Activated T-cell treated with anti-CD3 and anti-CD28 coated beads, Interleukin-2, amount 50 U/mL, for 72 hours (primary cell): Measurements from ENCODE around the gene FAM107B. TPM values are rescaled to one million over a fixed set of nuclear protein-coding genes. Genes with fewer than 3 reads are reported as not detected.

Experiments used
- ATAC-seq, 2 donors: fragments of 150-1000 bp; cut with Tn5 transposase; replicated peaks in 1 of 2; 2 replicates each; pipeline ENCODE4 v1.10.0; 2021; ENCODE audit warnings: moderate library complexity in 2 of 2, mild to moderate bottlenecking in 1 of 2
- DNase-seq, 2 donors: peaks; one replicate each; pipeline ENCODE4 v3.0.0; 2021 to 2022; ENCODE audit warnings: mixed read lengths in 1 of 2
- H3K27ac Mint-ChIP-seq: one replicate; pipeline ENCODE4 v1.8.0; 2022; ENCODE audit warnings: mild to moderate bottlenecking, moderate library complexity, mixed read lengths
- H3K27me3 Mint-ChIP-seq: one replicate; pipeline ENCODE4 v1.8.0; 2022; ENCODE audit warnings: low read depth, mixed read lengths
- H3K36me3 Mint-ChIP-seq, 2 donors: one replicate each; pipeline ENCODE4 v1.8.0; 2022; ENCODE audit warnings: mixed read lengths in 2 of 2, mild to moderate bottlenecking in 1 of 2; ENCODE audit not compliant: insufficient read depth in 2 of 2
- H3K4me1 Mint-ChIP-seq: one replicate; pipeline ENCODE4 v1.8.0; 2022; ENCODE audit warnings: low read depth, mixed read lengths
- H3K4me3 Mint-ChIP-seq, 2 donors: one replicate each; pipeline ENCODE4 v1.8.0; 2022; ENCODE audit warnings: mild to moderate bottlenecking in 2 of 2, mixed read lengths in 2 of 2, moderate library complexity in 2 of 2
- H3K9me3 Mint-ChIP-seq, 2 donors: one replicate each; pipeline ENCODE4 v1.8.0; 2022; ENCODE audit warnings: mixed read lengths in 2 of 2
- total RNA-seq, 2 donors: library from RNA; stranded (reverse); gene quantifications; one replicate each; pipeline ENCODE4 v1.2.3, GENCODE V29; 2022

FAM107B gene
- total RNA-seq, 2 donors from 2014 or later, result 163 to 180 TPM

DNA sequence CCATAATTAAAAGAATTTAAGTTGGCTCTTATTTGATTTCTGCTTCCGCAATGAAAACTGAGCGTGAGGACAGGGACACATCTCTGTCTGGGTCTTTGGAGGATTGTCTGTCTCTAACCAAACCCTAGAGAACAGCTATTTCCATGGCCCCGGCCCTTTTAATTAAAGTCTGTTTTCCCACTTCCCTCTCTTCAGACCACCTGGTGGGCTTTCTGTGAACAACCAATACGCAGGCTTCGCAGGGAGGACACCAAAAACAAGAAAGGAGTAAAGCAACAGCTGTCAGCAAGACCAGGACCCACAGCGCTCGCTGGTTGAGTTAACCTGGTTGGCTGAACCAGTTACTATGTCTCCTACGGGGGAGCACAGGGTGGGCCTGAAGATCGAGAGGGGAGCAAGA lies 226.9 kb downstream of the FAM107B start:
- Mint-ChIP-seq H3K27ac (no peak overlapping the region), H3K27me3 (no peaks in the 10 kb centered on the region), H3K4me3 (no peak overlapping the region), H3K9me3 (no peaks in the 10 kb centered on the region), H3K36me3 (peaks cover 5 to 6% of the 10 kb centered on the region in 2 donors), H3K4me1 (peaks cover 84% of the 10 kb centered on the region)
- no peak for DNase-seq
- ATAC-seq, result no peak

DNA sequence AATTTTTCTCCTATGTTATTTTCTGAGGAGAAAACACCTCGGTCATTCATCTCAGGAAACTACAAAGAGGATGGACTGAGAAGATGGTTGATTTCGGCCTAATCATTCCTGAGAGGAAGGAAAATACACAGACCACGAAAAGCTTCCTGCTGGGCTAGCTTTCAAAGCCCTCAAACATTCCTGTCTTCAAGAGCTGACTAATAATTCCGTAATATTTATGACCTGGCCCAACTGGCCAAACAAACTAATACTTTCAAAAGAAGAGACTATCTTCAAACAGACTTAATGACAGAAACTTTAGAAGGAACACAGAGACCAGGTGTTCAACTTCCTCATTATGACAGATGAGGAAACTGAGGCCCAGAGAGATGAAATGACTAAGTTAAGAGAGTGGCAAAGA lies 228.9 kb downstream of the FAM107B start:
- no peak for DNase-seq
- no peak for ATAC-seq
- H3K27me3 Mint-ChIP-seq, result no peaks in the 10 kb centered on the region
- no peak overlapping the region for H3K4me3 Mint-ChIP-seq
- H3K4me1 Mint-ChIP-seq, result peaks cover 79% of the 10 kb centered on the region
- peaks cover 5 to 12% of the 10 kb centered on the region in 2 donors for H3K36me3 Mint-ChIP-seq
- no peaks in the 10 kb centered on the region for H3K9me3 Mint-ChIP-seq
- H3K27ac Mint-ChIP-seq, result peak overlapping the region; percentile 47

DNA sequence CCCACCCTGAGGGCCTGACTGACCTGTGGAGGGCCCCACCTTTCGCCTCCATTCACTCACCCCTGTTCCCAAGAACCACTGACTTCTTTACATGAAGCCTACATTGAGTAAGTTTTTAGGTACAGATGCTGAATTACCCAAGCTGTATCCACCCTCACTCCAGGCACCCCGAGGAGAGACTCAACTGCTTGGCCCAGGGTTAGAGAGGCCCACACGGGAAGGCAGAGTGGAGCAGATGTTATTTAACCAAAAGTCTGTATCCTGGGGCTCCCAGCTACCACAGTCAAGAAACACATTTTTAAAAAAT lies 230.8 kb downstream of the FAM107B start:
- Mint-ChIP-seq H3K27ac (peak overlapping the region; percentile 89), H3K27me3 (no peaks in the 10 kb centered on the region), H3K4me3 (peak overlapping the region; percentile 63 to 69), H3K9me3 (no peaks in the 10 kb centered on the region), H3K4me1 (peaks cover 71% of the 10 kb centered on the region), H3K36me3 (peaks cover 5 to 20% of the 10 kb centered on the region in 2 donors)
- DNase-seq (no peak), ATAC-seq (peak; percentile 17 to 36)

DNA sequence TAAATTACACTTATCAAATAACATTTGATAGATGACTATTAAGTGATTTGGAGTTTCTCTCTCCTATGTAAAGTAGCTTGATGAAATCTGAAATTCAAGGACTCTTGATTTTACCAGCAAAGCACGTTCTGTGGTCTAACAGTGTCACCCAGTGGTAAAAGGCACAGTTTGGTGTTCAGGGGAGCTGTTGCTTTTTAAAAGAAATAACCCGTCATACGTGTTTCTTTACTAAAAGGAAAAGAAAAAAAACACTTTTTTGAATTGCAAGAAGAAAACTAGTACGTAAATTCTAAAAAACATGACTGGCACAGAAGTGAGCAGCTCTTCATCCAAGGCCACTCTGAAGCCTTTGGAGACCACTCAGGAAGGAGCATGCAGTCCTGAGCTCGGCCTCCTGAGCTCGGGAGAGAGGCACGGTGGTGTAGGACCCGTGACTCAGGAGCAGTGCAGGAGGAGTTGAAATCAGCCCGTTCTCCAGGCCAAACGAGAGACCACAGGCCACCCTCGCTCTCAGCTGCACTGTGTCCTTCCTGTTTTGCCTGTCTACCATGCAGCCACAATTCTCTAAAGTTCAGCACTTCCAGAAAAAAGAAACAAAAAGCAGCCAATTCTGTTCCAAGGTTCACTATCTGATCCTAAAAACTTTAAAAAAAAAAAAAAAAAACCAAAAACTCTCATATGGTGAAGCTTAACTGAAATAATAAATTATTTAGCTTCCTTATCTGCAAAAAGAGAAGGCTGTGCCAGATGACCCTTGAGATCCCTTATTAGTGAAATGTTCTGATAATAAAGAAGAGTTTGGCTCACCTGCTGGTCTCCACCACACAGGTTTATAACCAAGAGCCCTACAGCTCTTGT lies 231.4 kb downstream of the FAM107B start:
- H3K36me3 Mint-ChIP-seq, result peaks cover 6 to 20% of the 10 kb centered on the region in 2 donors

DNA sequence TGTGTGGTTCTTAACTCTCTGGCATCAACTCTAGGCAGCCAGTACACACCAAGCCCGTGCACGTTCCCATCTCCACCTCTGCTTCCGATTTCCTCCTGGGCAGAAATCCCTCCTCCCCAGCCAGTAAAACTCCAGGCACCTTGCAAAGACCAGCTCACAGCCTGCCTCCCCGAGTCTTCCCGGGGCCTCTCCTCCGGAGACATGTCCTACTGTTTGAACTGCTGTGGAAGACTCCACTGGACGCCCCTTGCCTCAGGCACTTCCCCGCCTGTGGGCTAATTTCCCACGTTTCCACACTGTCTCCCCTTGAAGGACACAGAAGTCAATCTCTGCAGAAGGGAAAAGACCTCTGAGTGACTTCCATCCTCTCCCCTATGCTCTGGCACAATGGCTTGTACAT lies 233.3 kb downstream of the FAM107B start:
- ATAC-seq, result no peak
- Mint-ChIP-seq H3K4me3 (no peak overlapping the region), H3K9me3 (no peaks in the 10 kb centered on the region), H3K27me3 (no peaks in the 10 kb centered on the region), H3K4me1 (peaks cover 71% of the 10 kb centered on the region), H3K27ac (peak overlapping the region; percentile 74), H3K36me3 (peaks cover 8 to 22% of the 10 kb centered on the region in 2 donors)
- DNase-seq, result no peak

More for the DNA sequence above, 231.4 kb downstream of the FAM107B start:
- Mint-ChIP-seq H3K4me1 (peaks cover 71% of the 10 kb centered on the region), H3K27me3 (no peaks in the 10 kb centered on the region), H3K4me3 (peak overlapping the region; percentile 63 to 69), H3K9me3 (no peaks in the 10 kb centered on the region), H3K27ac (peak overlapping the region; percentile 89)
- DNase-seq (peak in 1 of 2 donors; percentile 38), ATAC-seq (peak; percentile 83 to 91)

DNA sequence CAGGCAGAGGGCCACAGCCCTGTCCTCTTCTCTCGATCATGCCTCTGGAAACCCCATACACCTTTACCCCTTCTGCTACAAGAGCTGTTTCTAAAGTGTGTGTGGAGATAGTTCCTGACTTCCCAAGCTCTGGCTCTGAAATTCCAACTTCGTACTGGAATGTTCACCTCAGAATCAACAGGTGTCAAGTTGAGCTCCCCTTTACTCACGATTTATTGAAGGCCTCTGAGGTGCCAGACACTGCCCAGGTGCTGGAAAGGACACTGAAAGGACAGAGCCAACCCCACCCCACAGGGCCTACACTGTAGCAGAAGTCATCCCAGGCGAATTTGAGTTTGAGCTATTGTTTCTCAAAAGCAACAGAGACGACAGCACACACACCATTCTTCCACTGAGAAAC lies 234.1 kb downstream of the FAM107B start:
- Mint-ChIP-seq H3K27me3 (no peaks in the 10 kb centered on the region), H3K4me3 (no peak overlapping the region), H3K36me3 (peaks cover 8 to 22% of the 10 kb centered on the region in 2 donors), H3K9me3 (no peaks in the 10 kb centered on the region), H3K27ac (peak overlapping the region; percentile 4), H3K4me1 (peaks cover 71% of the 10 kb centered on the region)
- ATAC-seq, result no peak
- DNase-seq, result no peak

DNA sequence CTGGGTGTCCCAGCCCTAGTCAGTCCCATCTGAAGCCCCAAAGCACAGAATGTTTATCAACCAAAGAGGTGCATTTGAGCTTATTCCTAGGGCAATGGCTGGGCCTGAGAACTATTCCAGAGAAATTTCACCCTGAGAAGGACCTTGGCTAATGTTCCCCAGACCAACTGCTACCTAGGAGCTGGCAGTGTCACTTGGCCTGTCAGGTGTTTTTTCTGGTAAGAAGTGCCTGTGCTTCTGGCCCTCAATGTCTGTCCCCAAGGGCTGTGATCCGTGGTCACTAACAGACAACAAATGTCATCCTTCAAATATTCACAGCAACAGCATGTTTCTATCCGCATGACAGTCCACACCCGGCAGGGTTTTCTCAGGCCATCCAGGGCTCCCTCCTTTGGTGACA lies 234.6 kb downstream of the FAM107B start:
- peaks cover 8 to 22% of the 10 kb centered on the region in 2 donors for H3K36me3 Mint-ChIP-seq
- peaks cover 73% of the 10 kb centered on the region for H3K4me1 Mint-ChIP-seq
- H3K4me3 Mint-ChIP-seq, result no peak overlapping the region
- no peaks in the 10 kb centered on the region for H3K27me3 Mint-ChIP-seq
- ATAC-seq (no peak), DNase-seq (no peak)
- peak overlapping the region; percentile 4 for H3K27ac Mint-ChIP-seq
- no peaks in the 10 kb centered on the region for H3K9me3 Mint-ChIP-seq

DNA sequence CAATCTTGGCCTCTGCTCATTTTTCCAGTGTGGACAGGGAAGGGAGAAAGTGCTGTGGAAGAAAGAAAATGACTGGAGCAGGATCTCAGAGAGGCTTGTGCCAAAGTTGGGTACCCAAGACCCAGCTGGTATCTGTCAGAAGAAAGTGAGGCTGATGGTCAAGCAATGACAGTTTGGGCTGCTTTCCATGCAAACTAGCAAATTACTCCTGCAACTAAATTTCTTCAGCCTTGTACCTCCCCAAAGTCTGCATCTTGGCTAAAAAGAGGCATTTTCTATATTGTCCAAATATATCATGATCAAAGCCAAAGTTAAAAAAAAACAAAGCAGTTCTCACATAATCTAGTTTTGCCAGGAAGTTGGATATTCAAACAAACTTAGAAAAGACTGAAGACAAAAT lies 235.5 kb downstream of the FAM107B start:
- Mint-ChIP-seq H3K36me3 (peaks cover 11 to 25% of the 10 kb centered on the region in 2 donors), H3K4me3 (no peak overlapping the region), H3K27ac (peak overlapping the region; percentile 78), H3K4me1 (peaks cover 73% of the 10 kb centered on the region), H3K27me3 (no peaks in the 10 kb centered on the region), H3K9me3 (no peaks in the 10 kb centered on the region)
- ATAC-seq, result no peak
- DNase-seq, result no peak

DNA sequence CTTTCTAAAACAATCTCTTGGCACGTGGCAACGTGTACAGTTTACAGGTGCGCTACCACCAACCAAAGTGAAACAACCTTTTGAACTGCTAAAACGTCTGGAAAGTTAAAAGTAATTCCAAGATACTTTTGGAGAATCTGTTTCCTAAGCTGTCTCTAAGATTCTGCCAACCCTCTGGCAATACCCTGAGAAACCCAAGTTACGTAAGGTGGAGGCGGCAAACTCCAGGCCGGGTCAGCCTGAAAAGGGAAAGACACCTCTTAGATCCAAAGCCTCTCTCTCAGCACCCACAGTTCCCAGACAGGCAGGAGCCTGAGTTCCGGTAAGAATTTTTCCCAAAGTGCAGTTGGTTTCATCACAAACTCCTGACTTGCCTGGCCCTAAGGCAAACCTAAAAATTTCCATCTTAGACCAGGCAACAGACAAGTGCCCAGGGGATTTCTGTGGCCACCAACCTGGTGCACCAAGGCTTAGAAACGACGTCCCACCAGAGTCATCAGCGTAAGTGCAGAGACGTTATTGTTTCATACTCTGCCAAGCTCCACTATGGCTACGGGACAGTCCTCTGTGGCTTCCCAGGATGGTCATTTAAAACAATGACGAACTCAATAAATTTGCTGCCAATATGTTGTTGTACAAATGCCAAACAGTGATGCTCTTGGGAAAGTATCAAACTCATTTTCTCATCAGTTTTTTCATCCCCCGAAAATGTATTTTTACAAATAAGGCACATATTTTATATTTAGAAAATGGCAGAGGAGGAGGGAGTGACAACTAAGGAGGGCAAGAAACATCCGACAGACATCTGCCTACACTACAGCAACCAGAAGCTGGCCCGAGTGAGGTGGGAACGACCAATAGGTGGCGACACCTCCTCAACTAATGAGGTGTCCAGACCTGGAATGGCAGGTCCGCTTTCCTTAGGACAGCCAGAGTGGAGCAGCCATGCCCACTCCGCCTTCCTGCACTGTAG lies 238.2 kb downstream of the FAM107B start:
- Mint-ChIP-seq H3K27me3 (no peaks in the 10 kb centered on the region), H3K27ac (no peak overlapping the region), H3K4me1 (peaks cover 78% of the 10 kb centered on the region), H3K36me3 (peaks cover 12 to 23% of the 10 kb centered on the region in 2 donors), H3K9me3 (no peaks in the 10 kb centered on the region), H3K4me3 (no peak overlapping the region)
- ATAC-seq, result peak; percentile 44 to 47
- DNase-seq, result peak; percentile 42 to 52

DNA sequence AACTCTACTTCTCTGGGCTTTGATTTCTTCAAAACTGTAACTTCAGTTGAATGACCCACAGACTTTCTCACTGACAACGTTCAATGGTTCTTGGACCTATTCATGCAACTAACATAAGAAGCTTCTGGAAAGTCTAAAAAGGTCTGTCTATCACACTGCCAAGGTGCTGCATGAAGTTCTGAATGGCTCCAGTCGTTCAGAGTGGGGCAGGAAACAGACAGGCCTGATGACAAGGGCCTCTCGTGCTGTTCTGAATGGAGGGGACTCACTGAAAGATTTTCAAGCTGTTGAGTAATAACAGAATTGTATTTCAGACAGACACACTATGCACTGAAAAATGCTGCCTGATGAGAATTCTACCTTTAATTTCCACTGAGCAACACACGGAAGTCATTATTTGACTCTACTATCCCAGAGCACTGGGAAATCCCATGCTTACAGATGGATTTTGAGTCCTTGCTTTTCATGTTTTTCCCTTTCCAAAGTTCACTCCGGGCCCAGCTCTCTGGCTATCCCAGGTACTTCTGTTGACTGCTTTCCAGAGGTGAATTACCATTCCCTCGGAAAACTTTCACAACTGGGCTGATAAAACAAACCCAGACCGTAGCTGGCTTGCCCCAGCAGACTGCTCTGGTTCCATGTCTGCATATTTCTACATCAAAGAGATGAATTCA lies 239.1 kb downstream of the FAM107B start:
- Mint-ChIP-seq H3K27me3 (no peaks in the 10 kb centered on the region), H3K36me3 (peaks cover 7 to 15% of the 10 kb centered on the region in 2 donors), H3K4me3 (peak overlapping the region in 1 of 2 donors; percentile 27), H3K9me3 (no peaks in the 10 kb centered on the region), H3K27ac (peak overlapping the region; percentile 12), H3K4me1 (peaks cover 78% of the 10 kb centered on the region)
- ATAC-seq (peak; percentile 62 to 79), DNase-seq (no peak)

DNA sequence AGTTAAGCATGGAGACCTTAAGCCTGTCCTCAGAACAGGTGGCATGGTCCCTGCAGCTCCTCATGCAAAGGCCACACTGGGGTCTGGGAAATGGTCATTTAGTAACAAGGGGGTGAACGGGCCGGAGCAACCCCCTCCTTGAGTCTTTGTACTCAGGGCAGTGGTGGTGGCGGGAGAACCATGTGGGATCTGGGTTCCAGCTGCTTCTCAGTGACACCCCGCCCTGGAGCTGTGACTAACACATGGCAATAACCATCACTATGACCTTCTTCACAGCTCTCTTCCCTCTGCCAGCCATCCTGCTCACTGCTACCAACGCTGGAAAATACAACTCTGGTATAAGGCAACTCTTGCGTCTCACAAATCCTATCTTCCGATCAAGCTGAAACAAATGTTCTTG lies 240.5 kb downstream of the FAM107B start:
- Mint-ChIP-seq H3K27ac (peak overlapping the region; percentile 45), H3K9me3 (no peaks in the 10 kb centered on the region), H3K4me3 (no peak overlapping the region), H3K27me3 (no peaks in the 10 kb centered on the region), H3K36me3 (peaks cover 7 to 17% of the 10 kb centered on the region in 2 donors), H3K4me1 (peaks cover 84% of the 10 kb centered on the region)
- ATAC-seq, result no peak
- no peak for DNase-seq

DNA sequence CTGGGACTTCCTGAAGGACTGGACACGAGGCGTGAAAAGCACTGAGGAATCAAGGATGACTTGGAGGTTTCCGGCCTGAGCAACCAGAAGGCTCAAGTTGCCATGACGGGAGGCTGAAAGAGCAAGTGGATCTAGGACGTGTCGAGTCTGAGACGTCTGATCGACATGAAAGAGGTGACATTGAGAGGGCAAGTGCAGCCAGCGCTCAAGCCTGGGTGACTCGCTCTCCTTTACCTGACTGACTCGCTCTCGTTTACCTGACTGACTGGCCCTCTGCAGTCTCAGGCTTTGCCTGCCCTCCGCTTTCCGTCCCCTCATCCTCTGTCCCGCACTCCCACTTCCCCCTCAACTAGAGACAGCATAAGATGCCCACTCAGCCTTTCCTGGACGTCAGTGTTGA lies 241.4 kb downstream of the FAM107B start:
- Mint-ChIP-seq H3K27ac (no peak overlapping the region), H3K9me3 (no peaks in the 10 kb centered on the region), H3K4me1 (peaks cover 91% of the 10 kb centered on the region), H3K36me3 (peaks cover 11 to 24% of the 10 kb centered on the region in 2 donors), H3K4me3 (peak overlapping the region; percentile 0 to 9), H3K27me3 (no peaks in the 10 kb centered on the region)
- ATAC-seq (peak in 1 of 2 donors; percentile 26), DNase-seq (no peak)
